Spleen (tissue), 11 donors: ENCODE measurements around the gene PFDN6. TPM values are rescaled to one million over a fixed set of nuclear protein-coding genes. Genes with fewer than 3 reads are reported as not detected.

Experiments used
- DNase-seq: peaks from one replicate; pipeline ENCODE4 v3.0.0-alpha.2; 2020
- H3K27ac ChIP-seq, 8 donors: fragments of 200-600 bp; sonication (generic) in 7 of 8; 1 replicate in 4 of 8; 2 replicates in 4 of 8; pipeline versions ENCODE4 v1.5.0 to v1.8.0; 2016 to 2021; ENCODE audit warnings: inconsistent platforms in 4 of 8, mild to moderate bottlenecking in 4 of 8, moderate library complexity in 1 of 8
- H3K27me3 ChIP-seq, 7 donors: fragments of 200-600 bp; sonication (generic) in 6 of 7; replicated peaks in 1 of 7; 1 replicate in 4 of 7; 2 replicates in 3 of 7; pipeline versions ENCODE4 v1.5.0 to v1.8.0; 2016 to 2021; ENCODE audit warnings: inconsistent platforms in 3 of 7, mild to moderate bottlenecking in 1 of 7
- H3K36me3 ChIP-seq, 6 donors: fragments of 200-600 bp; sonication (generic) in 5 of 6; 1 replicate in 4 of 6; 2 replicates in 2 of 6; pipeline versions ENCODE4 v1.5.0 to v1.8.0; 2016 to 2021; ENCODE audit warnings: inconsistent platforms in 2 of 6
- H3K4me1 ChIP-seq, 6 donors: fragments of 200-600 bp; sonication (generic) in 5 of 6; 1 replicate in 3 of 6; 2 replicates in 3 of 6; pipeline versions ENCODE4 v1.5.0 to v1.8.0; 2016 to 2021; ENCODE audit warnings: inconsistent platforms in 3 of 6
- H3K4me3 ChIP-seq, 8 donors: fragments of 200-600 bp; sonication (generic) in 7 of 8; 1 replicate in 4 of 8; 2 replicates in 4 of 8; pipeline versions ENCODE4 v1.5.0 to v1.8.0; 2016 to 2021; ENCODE audit warnings: inconsistent platforms in 4 of 8, mild to moderate bottlenecking in 4 of 8, moderate library complexity in 2 of 8
- H3K9me3 ChIP-seq, 8 donors: fragments of 200-600 bp; sonication (generic) in 7 of 8; 1 replicate in 4 of 8; 2 replicates in 4 of 8; pipeline versions ENCODE4 v1.5.0 to v1.8.0; 2016 to 2021; ENCODE audit warnings: inconsistent platforms in 4 of 8
- CTCF ChIP-seq, 11 experiments: fragments of 200-600 bp in 7 of 11; fragments of 450-650 bp in 4 of 11; sonication (generic) in 4 of 11; IDR thresholded peaks in 8 of 11; conservative IDR thresholded peaks in 3 of 11; 1 replicate in 7 of 11; 2 replicates in 4 of 11; pipeline versions ENCODE4 v1.4.0 to v1.8.0; 2016 to 2021; ENCODE audit warnings: antibody characterized with exemption in 11 of 11, inconsistent platforms in 4 of 11, mild to moderate bottlenecking in 1 of 11
- POLR2A ChIP-seq, 3 donors: fragments of 450-650 bp; IDR thresholded peaks; one replicate each; pipeline ENCODE4 v1.5.1; 2017; ENCODE audit warnings: antibody characterized with exemption in 3 of 3, mild to moderate bottlenecking in 1 of 3
- POLR2AphosphoS5 ChIP-seq, 3 donors: sonication (generic); formaldehyde crosslinking; IDR thresholded peaks; one replicate each; pipeline ENCODE4 v1.5.1; 2017; ENCODE audit warnings: antibody characterized with exemption in 3 of 3
- WGBS, 5 donors: extraction: QIAGEN DNeasy Blood & Tissue Kit in 3 of 5; methylation state at CpG; one replicate each; pipeline versions ENCODE4 v1.1.5 to v1.1.7; 2013 to 2018; 5-methylcytosine and 5-hydroxymethylcytosine counted together
- intact Hi-C: fragments of 100-400 bp; cut with DNase I; formaldehyde crosslinking; loops from one replicate; pipeline ENCODE4 v1.15.0; 2023; ENCODE audit warnings: low total_unique reads
- polyA plus RNA-seq, 3 donors: library from polyadenylated mRNA; stranded (reverse); fragments of 200-250 nt; gene quantifications; one replicate each; pipeline ENCODE4 v1.2.1, GENCODE V29; 2013
- total RNA-seq, 7 donors: library from RNA; depleted of rRNA in 3 of 7; stranded (reverse); fragments of >200 nt in 3 of 7; fragmentation: NEBNext Ultra II Directional in 4 of 7; extraction: Animal tissue kit (Norgen Biotek cat#: 25700) in 4 of 7; gene quantifications; one replicate each; pipeline versions ENCODE4 v1.1.0 to v1.2.1, GENCODE V29; 2016 to 2021
- donor health status: healthy with polysubstance abuse.
- donor health status: DM: no; HTN: no; CAD: no; lungs with moderate emphysema.
- donor health status: DM: no; HTN: no; CAD: no.
- donor health status: Bipolar disorder and iron deficiency.
- donor health status: healthy.
- donor health status: DM: no; HTN: no; CAD: no.
- donor health status: DM: yes; HTN: yes; CAD: no.

The PFDN6 gene
- total and polyA plus RNA-seq, 10 donors = 11.3 to 169 (median 32.7) TPM

GRCh38 chr6:33312361-33313104 is 23.1 kb downstream of the PFDN6 start:
- 9 to 14% (median 9%) methylated on average over 26 to 29 of the region's 29 CpGs for WGBS, 5 donors
- Histone ChIP-seq H3K9me3 (no peaks in the 10 kb centered on the region), H3K36me3 (peaks cover 0 to 67% (median 33%) of the 10 kb centered on the region in 6 donors), H3K4me1 (peaks cover 44 to 88% (median 79%) of the 10 kb centered on the region in 6 donors), H3K27ac (peak overlapping the region; percentile 95 to 100 (median 99)), H3K27me3 (no peaks in the 10 kb centered on the region), H3K4me3 (peak overlapping the region; percentile 62 to 98 (median 80))
- DNase-seq = peak; percentile 92
- peak; percentile 22 to 73 (median 71) for TF ChIP-seq POLR2AphosphoS5 (IDR thresholded peaks at IDR 0.05)
- TF ChIP-seq POLR2A (IDR thresholded peaks at IDR 0.05) = no peak
- intact Hi-C loops = no loop called here

GRCh38 chr6:33313105-33313708 is 23.8 kb downstream of the PFDN6 start:
- peak; percentile 94 for DNase-seq
- peaks cover 45 to 84% (median 77%) of the 10 kb centered on the region in 6 donors for H3K4me1 ChIP-seq
- H3K27ac ChIP-seq = peak overlapping the region; percentile 95 to 100 (median 99)
- H3K9me3 ChIP-seq = no peaks in the 10 kb centered on the region
- H3K36me3 ChIP-seq = peaks cover 0 to 60% (median 30%) of the 10 kb centered on the region in 6 donors
- no peaks in the 10 kb centered on the region for H3K27me3 ChIP-seq
- H3K4me3 ChIP-seq = peak overlapping the region; percentile 62 to 98 (median 80)
- TF ChIP-seq POLR2AphosphoS5 (IDR thresholded peaks at IDR 0.05) (no peak), CTCF (IDR thresholded peaks at IDR 0.05 in 8 of 11, conservative IDR thresholded peaks at IDR 0.05 in 3 of 11) (peak in 1 of 11 experiments; percentile 7)
- WGBS, 5 donors = 0 to 1% (median 0%) methylated on average over 13 to 33 of the region's 33 CpGs
- intact Hi-C loops = no loop called here

- Histone ChIP-seq H3K4me3 (peak within 1 kb of the TSS; percentile 62 to 98 (median 80)), H3K27ac (peak within 1 kb of the TSS; percentile 95 to 100 (median 99)), H3K9me3 (no peaks in the 10 kb centered on the region), H3K4me1 (peaks cover 52 to 84% (median 77%) of the 10 kb centered on the region in 6 donors), H3K36me3 (peaks cover 2 to 59% (median 30%) of the 10 kb centered on the region in 6 donors), H3K27me3 (no peaks in the 10 kb centered on the region)
- intact Hi-C loops = no loop called here
- DNase-seq = peak; percentile 92
- TF ChIP-seq CTCF (IDR thresholded peaks at IDR 0.05 in 8 of 11, conservative IDR thresholded peaks at IDR 0.05 in 3 of 11) (no peak), POLR2AphosphoS5 (IDR thresholded peaks at IDR 0.05) (peak; percentile 89 to 92 (median 91)), POLR2A (IDR thresholded peaks at IDR 0.05) (peak in 1 of 3 donors; percentile 55)
- 0 to 1% (median 1%) methylated on average over 24 to 47 of the region's 47 CpGs for WGBS, 5 donors
These were observed 24.5 kb downstream of the PFDN6 start, which contains the start of gene TAPBP for GRCh38 chr6:33313709-33314514. TAPBP (minus strand) TSS chr6:33314078; CDS start chr6:33314041, 37 bp downstream.

- TF ChIP-seq POLR2A (IDR thresholded peaks at IDR 0.05) = peak in 1 of 3 donors; percentile 42
- no peak for TF ChIP-seq CTCF (IDR thresholded peaks at IDR 0.05 in 8 of 11, conservative IDR thresholded peaks at IDR 0.05 in 3 of 11)
- peak in 1 of 3 donors; percentile 60 for TF ChIP-seq POLR2AphosphoS5 (IDR thresholded peaks at IDR 0.05)
- H3K9me3 ChIP-seq = no peaks in the 10 kb centered on the region
- H3K36me3 ChIP-seq = peaks cover 2 to 59% (median 31%) of the 10 kb centered on the region in 6 donors
- peak; percentile 85 for DNase-seq
- peaks cover 58 to 84% (median 77%) of the 10 kb centered on the region in 6 donors for H3K4me1 ChIP-seq
- intact Hi-C loops = no loop called here
- H3K4me3 ChIP-seq = peak overlapping the region; percentile 62 to 98 (median 80)
- WGBS, 5 donors = 1 to 4% (median 3%) methylated on average over 10 of the region's 10 CpGs
- H3K27me3 ChIP-seq = no peaks in the 10 kb centered on the region
- H3K27ac ChIP-seq = peak overlapping the region; percentile 95 to 100 (median 99)
These were observed 25.1 kb downstream of the PFDN6 start for GRCh38 chr6:33314515-33314942.
